Stomach (tissue), 9 donors: Measurements from ENCODE around the gene ABCA8. TPM values are rescaled to one million over a fixed set of nuclear protein-coding genes. Genes with fewer than 3 reads are reported as not detected.
A peak's percentile ranks its signal among the peaks of the same experiment; 100 is the strongest.

ENCODE experiments used
- DNase-seq, 2 donors: peaks; one replicate each; pipeline versions ENCODE4 v3.0.0 to v3.0.0-alpha.2; 2013 to 2019
- H3K27ac ChIP-seq, 5 donors: fragments of 200-600 bp in 4 of 5; sonication (generic) in 4 of 5; one replicate each; pipeline ENCODE4 v1.5.1; 2013 to 2019; ENCODE audit warnings: mild to moderate bottlenecking in 1 of 5, moderate library complexity in 1 of 5
- H3K27me3 ChIP-seq, 3 donors: fragments of 200-600 bp; sonication (generic); one replicate each; pipeline ENCODE4 v1.5.1; 2017 to 2019; ENCODE audit warnings: mixed run types in 1 of 3
- H3K36me3 ChIP-seq, 4 donors: fragments of 200-600 bp; sonication (generic); 1 replicate in 3 of 4; 2 replicates in 1 of 4; pipeline ENCODE4 v1.5.1; 2016 to 2019
- H3K4me1 ChIP-seq, 4 donors: fragments of 200-600 bp; sonication (generic); one replicate each; pipeline ENCODE4 v1.5.1; 2016 to 2019
- H3K4me3 ChIP-seq, 4 donors: fragments of 200-600 bp; sonication (generic) in 3 of 4; one replicate each; pipeline ENCODE4 v1.5.1; 2016 to 2019; ENCODE audit warnings: mild to moderate bottlenecking in 1 of 4
- H3K9me3 ChIP-seq, 4 donors: fragments of 200-600 bp; sonication (generic); one replicate each; pipeline ENCODE4 v1.5.1; 2016 to 2019
- CTCF ChIP-seq, 7 experiments: fragments of 450-650 bp in 4 of 7; fragments of 200-600 bp in 3 of 7; sonication (generic) in 3 of 7; IDR thresholded peaks; one replicate each; pipeline ENCODE4 v1.5.1; 2016 to 2019; ENCODE audit warnings: antibody characterized with exemption in 7 of 7, control low read depth in 2 of 7, mild to moderate bottlenecking in 1 of 7
- EP300 ChIP-seq: sonication (generic); formaldehyde crosslinking; IDR thresholded peaks from one replicate; pipeline ENCODE4 v1.6.1; 2017; ENCODE audit warnings: antibody characterized with exemption
- POLR2A ChIP-seq, 4 donors: fragments of 450-650 bp; IDR thresholded peaks; one replicate each; pipeline ENCODE4 v1.6.1; 2016; ENCODE audit warnings: antibody characterized with exemption in 4 of 4, control low read depth in 2 of 4, mild to moderate bottlenecking in 1 of 4, moderate library complexity in 1 of 4
- POLR2AphosphoS5 ChIP-seq, 3 donors: sonication (generic); formaldehyde crosslinking; IDR thresholded peaks; one replicate each; pipeline ENCODE4 v1.6.1; 2016; ENCODE audit warnings: antibody characterized with exemption in 3 of 3
- WGBS, 5 donors: extraction: QIAGEN DNeasy Blood & Tissue Kit in 3 of 5; methylation state at CpG; one replicate each; pipeline versions ENCODE4 v1.1.5 to v1.1.7; 2013 to 2018; 5-methylcytosine and 5-hydroxymethylcytosine counted together
- intact Hi-C: fragments of 100-400 bp; cut with DNase I; formaldehyde crosslinking; loops from one replicate; pipeline ENCODE4 v1.15.1; 2023; ENCODE audit warnings: low total_unique reads
- polyA plus RNA-seq, 3 donors: library from polyadenylated mRNA; stranded (reverse); fragments of 200-250 nt; gene quantifications; one replicate each; pipeline ENCODE4 v1.2.3, GENCODE V29; 2013
- total RNA-seq, 5 donors: library from RNA; depleted of rRNA; stranded (reverse); fragments of >200 nt; gene quantifications; one replicate each; pipeline versions ENCODE4 v1.1.0 to v1.2.3, GENCODE V29; 2014 to 2016
- donor health status: healthy with polysubstance abuse.
- donor health status: Bipolar disorder and iron deficiency.
- donor health status: healthy.

ABCA8 gene
- total and polyA plus RNA-seq, 8 donors, result 2.7 to 210 (median 25.4) TPM

GRCh38 chr17:68908045-68908444, 47.1 kb downstream of the ABCA8 start:
- intact Hi-C loops, result no loop called here
- WGBS, 5 donors, result 61 to 72% (median 70%) methylated on average over 2 of the region's 2 CpGs
- H3K27ac ChIP-seq, result peak overlapping the region in 1 of 5 donors; percentile 60

GRCh38 chr17:68906638-68907037, 48.6 kb downstream of the ABCA8 start:
- Histone ChIP-seq H3K36me3 (peaks cover 0 to 9% (median 0%) of the 10 kb centered on the region in 4 donors), H3K27ac (no peak overlapping the region), H3K9me3 (no peaks in the 10 kb centered on the region), H3K4me3 (no peak overlapping the region), H3K4me1 (peaks cover 0 to 22% (median 5%) of the 10 kb centered on the region in 4 donors), H3K27me3 (no peaks in the 10 kb centered on the region)
- DNase-seq, result peak in 1 of 2 donors; percentile 21
- TF ChIP-seq POLR2AphosphoS5 (IDR thresholded peaks at IDR 0.05), result no peak
- TF ChIP-seq CTCF (IDR thresholded peaks at IDR 0.05), result peak in 2 of 7 experiments; percentile 33 to 36
- intact Hi-C loops, result no loop called here
- 61 to 74% (median 73%) methylated on average over 3 of the region's 3 CpGs for WGBS, 5 donors

More at GRCh38 chr17:68908045-68908444, 47.1 kb downstream of the ABCA8 start:
- peaks cover 0 to 7% (median 0%) of the 10 kb centered on the region in 4 donors for H3K36me3 ChIP-seq
- DNase-seq, result no peak
- H3K4me1 ChIP-seq, result peaks cover 0 to 22% (median 5%) of the 10 kb centered on the region in 4 donors
- H3K9me3 ChIP-seq, result no peaks in the 10 kb centered on the region
- no peaks in the 10 kb centered on the region for H3K27me3 ChIP-seq
- H3K4me3 ChIP-seq, result no peak overlapping the region
- TF ChIP-seq POLR2AphosphoS5 (IDR thresholded peaks at IDR 0.05) (no peak), POLR2A (IDR thresholded peaks at IDR 0.05) (no peak), EP300 (no peak), CTCF (IDR thresholded peaks at IDR 0.05) (no peak)

GRCh38 chr17:68903286-68903685, 51.9 kb downstream of the ABCA8 start:
- DNase-seq, result no peak

GRCh38 chr17:68897557-68897956, 57.6 kb downstream of the ABCA8 start:
- Histone ChIP-seq H3K4me3 (no peak overlapping the region), H3K9me3 (peaks cover 0 to 8% (median 0%) of the 10 kb centered on the region in 4 donors), H3K27me3 (no peaks in the 10 kb centered on the region), H3K4me1 (no peaks in the 10 kb centered on the region), H3K36me3 (no peaks in the 10 kb centered on the region), H3K27ac (no peak overlapping the region)
- DNase-seq, result no peak
- no peak for TF ChIP-seq EP300
- TF ChIP-seq CTCF (IDR thresholded peaks at IDR 0.05), result no peak
- no peak for TF ChIP-seq POLR2AphosphoS5 (IDR thresholded peaks at IDR 0.05)
- TF ChIP-seq POLR2A (IDR thresholded peaks at IDR 0.05), result no peak
- intact Hi-C loops, result no loop called here

More at GRCh38 chr17:68903286-68903685, 51.9 kb downstream of the ABCA8 start:
- no peaks in the 10 kb centered on the region for H3K9me3 ChIP-seq
- no peak overlapping the region for H3K4me3 ChIP-seq
- peaks cover 0 to 9% (median 0%) of the 10 kb centered on the region in 4 donors for H3K36me3 ChIP-seq
- TF ChIP-seq POLR2A (IDR thresholded peaks at IDR 0.05), result no peak
- TF ChIP-seq EP300, result no peak
- no peak for TF ChIP-seq POLR2AphosphoS5 (IDR thresholded peaks at IDR 0.05)
- TF ChIP-seq CTCF (IDR thresholded peaks at IDR 0.05), result no peak
- H3K27me3 ChIP-seq, result no peaks in the 10 kb centered on the region
- intact Hi-C loops, result no loop called here
- no peak overlapping the region for H3K27ac ChIP-seq
- WGBS, 5 donors, result 75 to 91% (median 84%) methylated on average over 8 of the region's 8 CpGs
- H3K4me1 ChIP-seq, result no peaks in the 10 kb centered on the region
